ENCODE results near the gene PIP4P1.

DNA sequence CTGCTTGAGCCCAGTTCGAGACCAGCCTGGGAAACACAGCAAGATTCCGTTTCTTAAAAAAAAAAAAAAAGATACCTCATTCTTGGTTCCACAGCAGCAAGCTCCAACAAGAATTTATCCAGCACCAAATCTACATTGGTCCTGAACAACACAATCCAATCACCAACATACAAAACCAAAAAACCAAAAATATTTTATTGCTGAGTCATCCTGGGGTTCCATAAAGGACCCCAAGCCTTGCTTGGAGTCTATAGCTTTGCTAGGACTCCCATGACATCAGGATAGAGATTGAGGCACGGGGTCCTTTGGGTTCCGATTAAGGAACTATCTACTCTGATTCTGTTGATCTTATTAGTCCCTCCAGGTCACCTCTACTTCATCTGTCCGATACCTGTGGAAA, 14.3 kb downstream of the PIP4P1 start:
- TF ChIP-seq POLR2A (IDR thresholded peaks at IDR 0.05): no peak
- TF ChIP-seq, protein P1, sequence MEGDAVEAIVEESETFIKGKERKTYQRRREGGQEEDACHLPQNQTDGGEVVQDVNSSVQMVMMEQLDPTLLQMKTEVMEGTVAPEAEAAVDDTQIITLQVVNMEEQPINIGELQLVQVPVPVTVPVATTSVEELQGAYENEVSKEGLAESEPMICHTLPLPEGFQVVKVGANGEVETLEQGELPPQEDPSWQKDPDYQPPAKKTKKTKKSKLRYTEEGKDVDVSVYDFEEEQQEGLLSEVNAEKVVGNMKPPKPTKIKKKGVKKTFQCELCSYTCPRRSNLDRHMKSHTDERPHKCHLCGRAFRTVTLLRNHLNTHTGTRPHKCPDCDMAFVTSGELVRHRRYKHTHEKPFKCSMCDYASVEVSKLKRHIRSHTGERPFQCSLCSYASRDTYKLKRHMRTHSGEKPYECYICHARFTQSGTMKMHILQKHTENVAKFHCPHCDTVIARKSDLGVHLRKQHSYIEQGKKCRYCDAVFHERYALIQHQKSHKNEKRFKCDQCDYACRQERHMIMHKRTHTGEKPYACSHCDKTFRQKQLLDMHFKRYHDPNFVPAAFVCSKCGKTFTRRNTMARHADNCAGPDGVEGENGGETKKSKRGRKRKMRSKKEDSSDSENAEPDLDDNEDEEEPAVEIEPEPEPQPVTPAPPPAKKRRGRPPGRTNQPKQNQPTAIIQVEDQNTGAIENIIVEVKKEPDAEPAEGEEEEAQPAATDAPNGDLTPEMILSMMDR (IDR thresholded peaks at IDR 0.05): no peak
